HUES48 (cell line): Measurements from ENCODE around the gene SCRN1.

ENCODE experiments used
- H3K27ac ChIP-seq: one replicate; pipeline ENCODE4 v1.7.0; 2013; ENCODE audit warnings: low read depth, low read length, inconsistent platforms
- H3K27me3 ChIP-seq: 2 replicates; pipeline ENCODE4 v1.6.1; 2013; ENCODE audit warnings: mild to moderate bottlenecking, low read length; ENCODE audit not compliant: control insufficient read depth, insufficient read depth
- H3K36me3 ChIP-seq: 2 replicates; pipeline ENCODE4 v1.6.1; 2013; ENCODE audit warnings: low read length; ENCODE audit not compliant: control insufficient read depth, insufficient read depth
- H3K4me1 ChIP-seq: 2 replicates; pipeline ENCODE4 v1.6.1; 2013; ENCODE audit warnings: mild to moderate bottlenecking, low read length; ENCODE audit not compliant: control insufficient read depth, insufficient read depth
- H3K4me3 ChIP-seq: 2 replicates; pipeline ENCODE4 v1.5.1; 2013; ENCODE audit warnings: mild to moderate bottlenecking, low read depth, low read length
- H3K9ac ChIP-seq: 2 replicates; pipeline ENCODE4 v1.6.1; 2013; ENCODE audit warnings: mild to moderate bottlenecking, low read depth, low read length, moderate library complexity
- H3K9me3 ChIP-seq: 2 replicates; pipeline ENCODE4 v1.6.1; 2013; ENCODE audit warnings: low read length; ENCODE audit not compliant: control insufficient read depth, insufficient read depth

The SCRN1 gene

DNA sequence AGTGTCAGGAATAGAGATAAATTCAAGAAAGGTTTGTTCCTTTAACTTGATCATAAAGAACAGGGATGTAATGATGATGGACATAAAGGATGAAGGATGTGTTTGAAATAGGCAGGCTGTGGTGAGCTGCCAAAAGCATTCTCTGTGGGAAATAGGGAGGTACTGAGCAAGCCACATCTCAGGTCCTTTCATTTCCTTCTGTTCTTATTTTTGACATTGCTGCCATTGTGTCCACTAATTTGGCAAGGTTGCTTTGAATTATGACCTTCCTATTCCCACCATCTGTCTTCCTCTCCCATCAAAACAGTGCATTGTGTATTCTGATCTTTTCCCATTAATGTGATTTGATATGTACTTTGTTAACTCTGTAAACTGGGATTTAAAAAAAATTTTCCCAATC, 9.4 kb downstream of the SCRN1 start:
- no peak overlapping the region for H3K4me3 ChIP-seq
- H3K9ac ChIP-seq: no peak overlapping the region
- H3K27me3 ChIP-seq: no peaks in the 10 kb centered on the region
- 0 out of 2 replicates have a peak, but pooled peaks cover 6% of the 10 kb centered on the region for H3K4me1 ChIP-seq
- no peaks in the 10 kb centered on the region for H3K9me3 ChIP-seq
- H3K36me3 ChIP-seq: no peaks in the 10 kb centered on the region; the same call in 1 of the 2 replicates
- no peak overlapping the region for H3K27ac ChIP-seq

DNA sequence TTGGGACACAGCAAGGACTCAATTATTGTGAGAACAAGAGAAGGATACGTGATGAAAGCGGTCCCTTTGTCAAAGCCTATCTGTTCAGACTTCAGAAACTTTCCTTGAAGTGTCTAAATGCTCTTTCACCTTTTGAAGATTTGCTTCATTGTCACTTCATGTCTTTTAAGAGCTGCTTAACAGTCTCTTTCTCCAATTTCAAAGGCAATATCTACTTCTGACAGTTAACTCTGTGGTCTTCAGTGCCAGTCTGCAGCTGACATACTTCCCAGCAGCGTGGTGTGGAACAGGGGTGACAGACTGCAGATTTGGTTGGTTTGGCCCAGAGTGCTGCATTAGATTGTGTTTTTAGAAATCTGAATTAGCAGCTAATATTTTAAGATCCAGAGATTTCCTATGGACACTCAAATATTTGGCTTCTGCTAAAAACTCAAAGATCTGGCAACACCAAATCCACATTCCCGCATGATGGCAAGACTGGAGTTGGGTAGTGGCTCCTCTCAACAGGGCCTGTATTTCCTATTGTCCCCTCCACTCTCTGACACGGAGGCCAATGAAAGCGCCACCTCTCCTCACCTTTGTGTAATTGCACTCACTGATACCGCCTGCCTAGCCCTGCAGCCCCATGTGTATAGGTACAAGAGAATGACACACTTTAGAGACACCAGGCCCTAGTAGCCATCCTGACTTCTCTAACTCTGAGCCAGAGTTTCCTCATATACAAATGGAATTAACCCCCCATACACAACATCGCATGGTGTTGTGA, 11.5 kb downstream of the SCRN1 start:
- Histone ChIP-seq H3K4me1 (peaks cover 13% of the 10 kb centered on the region; the same call in 1 of the 2 replicates), H3K9me3 (no peaks in the 10 kb centered on the region), H3K27ac (peak overlapping the region; percentile 2), H3K4me3 (no peak overlapping the region), H3K9ac (no peak overlapping the region), H3K27me3 (no peaks in the 10 kb centered on the region), H3K36me3 (0 out of 2 replicates have a peak, but pooled peaks cover 2% of the 10 kb centered on the region)

DNA sequence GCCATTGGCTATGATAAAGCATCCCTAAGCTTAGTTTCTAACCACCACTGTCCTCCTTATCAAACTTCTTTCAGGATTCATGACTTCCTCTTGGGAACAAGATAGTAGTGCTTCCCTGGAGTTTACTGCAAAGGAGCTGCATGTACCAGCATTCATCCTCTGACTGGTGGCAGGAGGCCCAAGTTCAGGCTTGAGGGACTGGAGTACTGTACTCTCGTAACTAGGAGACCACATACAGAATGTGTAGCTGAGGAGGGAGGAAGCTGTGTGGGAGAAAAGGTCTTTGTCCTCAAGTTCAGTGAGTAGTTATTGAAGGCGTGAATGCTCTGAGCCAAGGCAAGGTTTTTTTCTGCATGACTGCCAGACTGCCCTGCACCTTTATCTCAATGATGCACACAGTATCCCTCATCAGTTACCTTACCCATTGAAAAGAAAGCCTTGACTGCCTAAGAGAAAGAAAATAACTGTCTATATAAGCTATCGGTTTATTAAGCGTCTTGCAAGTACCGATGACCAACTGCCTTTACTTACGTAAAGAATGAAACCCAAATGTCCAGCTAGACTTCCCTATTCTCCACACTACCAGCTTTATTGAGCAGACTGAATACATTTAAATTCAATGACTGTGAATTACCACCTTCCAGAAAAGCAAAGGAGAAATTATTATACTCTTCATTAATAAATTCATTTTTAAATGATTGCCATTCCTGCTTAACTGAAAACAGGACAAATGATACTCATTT, 12.8 kb downstream of the SCRN1 start:
- no peaks in the 10 kb centered on the region for H3K27me3 ChIP-seq
- H3K4me3 ChIP-seq: no peak overlapping the region
- 0 out of 2 replicates have a peak, but pooled peaks cover 2% of the 10 kb centered on the region for H3K36me3 ChIP-seq
- no peaks in the 10 kb centered on the region for H3K9me3 ChIP-seq
- H3K9ac ChIP-seq: no peak overlapping the region
- H3K27ac ChIP-seq: no peak overlapping the region
- H3K4me1 ChIP-seq: peaks cover 22% of the 10 kb centered on the region; the same call in 1 of the 2 replicates

DNA sequence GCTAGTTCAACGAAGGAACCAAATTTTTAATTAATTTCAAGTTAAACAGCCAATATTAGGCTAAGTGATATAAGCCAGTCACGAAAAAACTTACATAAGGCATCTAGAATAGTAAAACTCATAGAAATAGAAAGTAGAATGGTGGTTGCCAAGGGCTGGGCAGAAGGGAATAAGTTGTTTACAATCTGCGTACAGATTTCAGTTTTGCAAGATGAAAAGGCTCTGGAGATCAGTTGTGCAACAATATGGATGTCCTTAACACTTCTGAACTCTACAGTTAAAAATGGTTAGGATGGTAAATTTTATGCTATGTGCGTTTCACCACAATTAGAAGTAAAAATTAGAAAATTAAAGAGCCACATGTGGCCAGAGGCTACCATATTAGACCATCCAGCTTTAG, 13.3 kb downstream of the SCRN1 start:
- Histone ChIP-seq H3K27ac (no peak overlapping the region), H3K4me3 (no peak overlapping the region), H3K9ac (no peak overlapping the region), H3K4me1 (peaks cover 22% of the 10 kb centered on the region; the same call in 1 of the 2 replicates), H3K27me3 (no peaks in the 10 kb centered on the region), H3K9me3 (no peaks in the 10 kb centered on the region), H3K36me3 (0 out of 2 replicates have a peak, but pooled peaks cover 2% of the 10 kb centered on the region)

DNA sequence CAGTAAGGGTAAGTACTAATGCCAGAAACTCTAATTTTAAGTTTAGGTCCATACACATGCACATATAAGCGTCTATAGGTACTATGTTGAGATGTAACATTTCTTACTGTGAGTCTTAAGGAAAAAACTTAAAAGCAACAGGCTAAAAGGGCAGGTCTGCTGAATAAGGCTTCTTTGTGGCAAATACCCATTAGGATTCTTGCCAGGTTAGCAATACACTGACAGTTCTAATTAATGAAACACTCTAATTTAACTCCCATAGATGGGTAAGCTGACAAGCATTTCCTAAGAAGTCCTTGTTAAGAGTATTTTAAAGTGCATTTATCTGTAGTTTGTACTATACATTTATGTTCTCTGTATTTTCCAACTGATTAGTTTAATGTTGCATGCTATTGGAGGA, 14.0 kb downstream of the SCRN1 start:
- Histone ChIP-seq H3K4me3 (no peak overlapping the region), H3K27me3 (no peaks in the 10 kb centered on the region), H3K4me1 (peaks cover 22% of the 10 kb centered on the region), H3K9me3 (no peaks in the 10 kb centered on the region), H3K27ac (no peak overlapping the region), H3K36me3 (0 out of 2 replicates have a peak, but pooled peaks cover 2% of the 10 kb centered on the region), H3K9ac (no peak overlapping the region)

DNA sequence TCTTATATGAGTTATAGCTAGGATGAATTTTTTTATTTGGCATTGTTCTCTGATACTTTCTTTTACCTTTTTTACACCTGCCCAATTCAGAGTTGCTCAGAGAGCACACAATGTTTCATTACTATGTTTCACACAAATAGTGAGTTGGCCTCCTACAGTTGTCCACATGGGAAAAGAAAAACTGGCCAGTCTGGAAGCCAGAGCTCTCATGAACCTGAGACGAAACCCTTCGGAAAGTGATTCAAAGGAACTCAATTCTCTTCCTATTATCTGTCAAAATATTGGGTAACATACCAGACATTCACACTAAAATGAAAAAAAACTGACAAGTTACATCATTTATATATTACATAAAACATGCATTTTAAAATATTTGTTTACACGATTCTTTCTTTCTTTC, 15.3 kb downstream of the SCRN1 start:
- 0 out of 2 replicates have a peak, but pooled peaks cover 5% of the 10 kb centered on the region for H3K36me3 ChIP-seq
- no peaks in the 10 kb centered on the region for H3K9me3 ChIP-seq
- H3K4me1 ChIP-seq: peaks cover 26% of the 10 kb centered on the region
- H3K9ac ChIP-seq: no peak overlapping the region
- H3K27ac ChIP-seq: no peak overlapping the region
- H3K4me3 ChIP-seq: no peak overlapping the region
- no peaks in the 10 kb centered on the region for H3K27me3 ChIP-seq

DNA sequence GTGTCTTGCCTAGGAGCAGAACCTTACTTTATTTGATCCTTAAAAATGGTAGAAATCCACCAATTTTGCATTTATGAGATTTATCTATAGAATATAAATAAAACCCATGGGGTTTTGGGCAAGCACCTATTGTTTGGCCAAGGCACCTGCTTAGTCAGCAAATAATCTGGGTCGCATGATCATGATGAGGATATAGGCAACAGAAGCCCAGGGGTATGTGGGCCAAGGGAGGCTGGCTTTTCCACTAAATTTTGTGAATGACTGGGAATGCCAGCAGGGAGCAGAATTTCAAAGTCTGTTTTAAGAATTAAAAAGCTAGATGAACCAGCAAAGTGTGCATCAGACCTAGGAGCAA, 17.3 kb downstream of the SCRN1 start:
- Histone ChIP-seq H3K4me1 (peaks cover 23% of the 10 kb centered on the region), H3K9me3 (no peaks in the 10 kb centered on the region), H3K27me3 (no peaks in the 10 kb centered on the region)

DNA sequence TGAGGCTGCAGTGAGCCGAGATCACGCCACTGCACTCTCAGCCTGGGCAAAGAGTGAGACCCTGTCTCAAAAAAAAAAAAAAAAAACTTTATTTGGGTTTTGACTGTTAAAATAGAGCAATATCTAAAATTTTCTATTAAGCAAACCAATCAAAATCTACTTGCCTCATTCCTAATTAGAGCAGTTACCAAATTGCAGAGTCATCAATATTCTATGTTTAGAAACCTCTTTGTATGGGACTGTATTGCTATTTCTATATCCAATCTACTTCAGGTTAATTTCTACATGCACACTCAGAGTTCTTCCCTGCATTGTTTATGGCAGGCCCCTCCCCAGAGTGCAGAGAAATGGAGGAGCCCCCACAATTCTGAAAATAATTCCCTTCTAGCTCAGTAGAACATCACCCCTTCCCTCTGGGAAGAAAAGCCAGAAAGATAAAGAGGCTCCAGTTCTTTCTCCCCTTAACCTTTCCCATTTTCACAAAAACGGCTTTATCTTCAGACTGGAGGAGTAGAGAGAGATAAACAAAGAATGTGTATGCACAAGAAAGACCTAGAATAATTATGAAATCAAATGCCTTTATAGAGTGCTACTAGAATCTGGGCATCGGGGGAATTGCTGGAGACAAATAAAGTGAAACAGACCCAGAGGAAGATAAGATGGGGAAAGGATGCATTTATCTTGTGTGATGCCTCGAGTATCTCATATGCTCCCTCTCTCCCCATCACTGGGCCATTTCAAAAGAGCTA, 17.9 kb downstream of the SCRN1 start:
- Histone ChIP-seq H3K36me3 (peaks cover 28% of the 10 kb centered on the region), H3K4me3 (no peak overlapping the region), H3K27me3 (no peaks in the 10 kb centered on the region), H3K4me1 (peaks cover 22% of the 10 kb centered on the region), H3K9me3 (no peaks in the 10 kb centered on the region), H3K27ac (no peak overlapping the region), H3K9ac (no peak overlapping the region)

More for the DNA sequence above, 17.3 kb downstream of the SCRN1 start:
- Histone ChIP-seq H3K36me3 (peaks cover 24% of the 10 kb centered on the region), H3K4me3 (no peak overlapping the region), H3K9ac (no peak overlapping the region), H3K27ac (no peak overlapping the region)

DNA sequence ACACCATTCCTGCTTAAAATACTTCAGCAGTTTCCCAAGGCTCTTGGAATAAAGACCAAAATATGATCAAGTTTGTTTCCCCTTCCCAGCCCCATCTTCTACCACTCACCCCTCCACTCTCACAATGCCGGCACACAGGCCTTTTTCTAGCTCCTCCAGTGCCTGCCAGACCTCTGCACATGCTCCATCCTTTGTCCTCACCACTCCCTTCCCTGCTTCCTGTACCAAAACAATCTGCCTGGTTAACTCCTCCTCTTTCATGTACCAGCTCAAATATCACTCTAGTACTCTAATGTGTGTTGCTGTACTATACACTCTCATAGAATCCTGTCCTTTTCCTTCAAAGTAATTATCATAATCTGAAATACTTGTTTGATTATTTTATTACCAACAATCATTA, 19.4 kb downstream of the SCRN1 start:
- Histone ChIP-seq H3K4me3 (no peak overlapping the region), H3K4me1 (peaks cover 20% of the 10 kb centered on the region), H3K9me3 (no peaks in the 10 kb centered on the region), H3K36me3 (peaks cover 42% of the 10 kb centered on the region), H3K9ac (no peak overlapping the region), H3K27ac (no peak overlapping the region), H3K27me3 (no peaks in the 10 kb centered on the region)

DNA sequence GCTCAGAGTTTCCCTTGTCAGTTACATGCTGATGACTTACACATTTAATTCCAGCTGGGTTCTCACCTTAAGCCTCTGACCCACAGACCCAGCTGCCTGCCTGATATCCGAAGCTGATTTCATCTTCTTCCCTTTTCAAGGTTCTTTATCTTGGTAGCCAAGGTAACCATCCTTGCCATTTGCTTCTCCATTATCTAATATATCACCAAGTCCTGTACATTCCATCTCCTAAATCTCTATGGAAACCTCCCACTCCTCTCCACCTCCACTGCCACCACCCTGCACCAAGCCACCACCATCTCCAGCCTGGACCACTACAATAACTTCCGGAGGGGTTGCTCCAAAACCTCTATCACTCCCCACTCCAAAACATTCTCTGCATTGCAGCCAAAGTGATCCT, 19.9 kb downstream of the SCRN1 start:
- Histone ChIP-seq H3K4me1 (peaks cover 20% of the 10 kb centered on the region), H3K27me3 (no peaks in the 10 kb centered on the region), H3K4me3 (no peak overlapping the region), H3K27ac (no peak overlapping the region), H3K36me3 (peaks cover 44% of the 10 kb centered on the region), H3K9me3 (no peaks in the 10 kb centered on the region), H3K9ac (no peak overlapping the region)
